GM12878 (cell line): ENCODE measurements around the gene PCED1A.

ENCODE experiments used
- CHD2 ChIP-seq: IDR thresholded peaks from 2 replicates; pipeline ENCODE4 v1.6.1; 2011; ENCODE audit warnings: low read depth, low read length, improper control_type of control experiment, borderline replicate concordance
- EZH2 ChIP-seq: IDR thresholded peaks from 2 replicates; pipeline ENCODE4 v1.6.1; 2012; ENCODE audit warnings: low read depth, mild to moderate bottlenecking, control low read depth, inconsistent platforms, low read length, borderline replicate concordance; ENCODE audit not compliant: control insufficient read depth
- JUNB ChIP-seq: IDR thresholded peaks from 2 replicates; pipeline ENCODE4 v1.6.1; 2016; ENCODE audit warnings: antibody characterized with exemption, mild to moderate bottlenecking
- JUND ChIP-seq: IDR thresholded peaks from 2 replicates; pipeline ENCODE4 v1.6.1; 2012; ENCODE audit warnings: low read depth, mild to moderate bottlenecking, low read length, improper control_type of control experiment, moderate library complexity
- POLR2AphosphoS5 ChIP-seq: IDR thresholded peaks from 2 replicates; pipeline ENCODE4 v1.6.1; 2011; ENCODE audit warnings: mild to moderate bottlenecking, low read length, inconsistent platforms
- RELA ChIP-seq: fragments of 450-650 bp; IDR thresholded peaks from 2 replicates; pipeline ENCODE4 v1.8.0; 2014; ENCODE audit warnings: borderline replicate concordance; ENCODE audit not compliant: partially characterized antibody
- TF ChIP-seq, protein P1 (sequence below): IDR thresholded peaks from 2 replicates; pipeline ENCODE4 v1.6.1; 2012; ENCODE audit warnings: low read depth, low read length, improper control_type of control experiment
- TF ChIP-seq, protein P2 (sequence below), 3 experiments: IDR thresholded peaks in 2 of 3; conservative IDR thresholded peaks in 1 of 3; 2 replicates each; pipeline ENCODE4 v1.5.1; 2011; ENCODE audit warnings: low read depth in 3 of 3, low read length in 3 of 3, mild to moderate bottlenecking in 3 of 3, control low read depth in 2 of 3, moderate library complexity in 2 of 3, inconsistent platforms in 1 of 3, mixed read lengths in 1 of 3; ENCODE audit not compliant: control insufficient read depth in 2 of 3, insufficient read depth in 1 of 3; ENCODE audit errors: extremely low read depth in 1 of 3
- TF ChIP-seq, protein P3 (sequence below): IDR thresholded peaks from 2 replicates; pipeline ENCODE4 v1.6.1; 2012; ENCODE audit warnings: low read length, inconsistent platforms
- TF ChIP-seq, protein P4 (sequence below): IDR thresholded peaks from 2 replicates; pipeline ENCODE4 v1.6.1; 2011; ENCODE audit warnings: borderline replicate concordance, low read depth, mild to moderate bottlenecking, moderate library complexity, mixed read lengths, low read length; ENCODE audit not compliant: insufficient read depth; ENCODE audit errors: extremely low read length

DNA sequence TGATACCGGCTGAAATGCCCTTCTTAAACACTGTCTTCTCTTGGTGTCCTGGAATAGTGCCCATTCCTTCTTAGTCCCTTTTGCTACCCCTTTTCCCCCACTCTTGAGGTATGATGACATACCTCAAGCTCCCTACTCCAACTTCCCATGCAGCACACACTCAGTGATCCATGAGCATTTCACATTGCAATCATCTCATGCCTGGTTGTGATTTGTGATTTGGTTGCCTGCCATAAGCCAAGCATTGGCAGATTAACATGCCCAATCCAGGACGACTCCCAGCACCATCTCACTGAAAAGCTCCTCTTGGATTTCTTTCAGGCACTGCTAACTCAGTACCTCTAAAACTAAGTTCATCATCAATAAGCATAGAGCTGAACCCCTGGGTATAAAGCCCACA lies 18.1 kb upstream of the PCED1A start:
- TF ChIP-seq JUND: no peak
- TF ChIP-seq, protein P1, sequence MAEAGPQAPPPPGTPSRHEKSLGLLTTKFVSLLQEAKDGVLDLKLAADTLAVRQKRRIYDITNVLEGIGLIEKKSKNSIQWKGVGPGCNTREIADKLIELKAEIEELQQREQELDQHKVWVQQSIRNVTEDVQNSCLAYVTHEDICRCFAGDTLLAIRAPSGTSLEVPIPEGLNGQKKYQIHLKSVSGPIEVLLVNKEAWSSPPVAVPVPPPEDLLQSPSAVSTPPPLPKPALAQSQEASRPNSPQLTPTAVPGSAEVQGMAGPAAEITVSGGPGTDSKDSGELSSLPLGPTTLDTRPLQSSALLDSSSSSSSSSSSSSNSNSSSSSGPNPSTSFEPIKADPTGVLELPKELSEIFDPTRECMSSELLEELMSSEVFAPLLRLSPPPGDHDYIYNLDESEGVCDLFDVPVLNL: no peak
- TF ChIP-seq, protein P2, sequence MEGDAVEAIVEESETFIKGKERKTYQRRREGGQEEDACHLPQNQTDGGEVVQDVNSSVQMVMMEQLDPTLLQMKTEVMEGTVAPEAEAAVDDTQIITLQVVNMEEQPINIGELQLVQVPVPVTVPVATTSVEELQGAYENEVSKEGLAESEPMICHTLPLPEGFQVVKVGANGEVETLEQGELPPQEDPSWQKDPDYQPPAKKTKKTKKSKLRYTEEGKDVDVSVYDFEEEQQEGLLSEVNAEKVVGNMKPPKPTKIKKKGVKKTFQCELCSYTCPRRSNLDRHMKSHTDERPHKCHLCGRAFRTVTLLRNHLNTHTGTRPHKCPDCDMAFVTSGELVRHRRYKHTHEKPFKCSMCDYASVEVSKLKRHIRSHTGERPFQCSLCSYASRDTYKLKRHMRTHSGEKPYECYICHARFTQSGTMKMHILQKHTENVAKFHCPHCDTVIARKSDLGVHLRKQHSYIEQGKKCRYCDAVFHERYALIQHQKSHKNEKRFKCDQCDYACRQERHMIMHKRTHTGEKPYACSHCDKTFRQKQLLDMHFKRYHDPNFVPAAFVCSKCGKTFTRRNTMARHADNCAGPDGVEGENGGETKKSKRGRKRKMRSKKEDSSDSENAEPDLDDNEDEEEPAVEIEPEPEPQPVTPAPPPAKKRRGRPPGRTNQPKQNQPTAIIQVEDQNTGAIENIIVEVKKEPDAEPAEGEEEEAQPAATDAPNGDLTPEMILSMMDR (IDR thresholded peaks at IDR 0.05 in 2 of 3, conservative IDR thresholded peaks at IDR 0.05 in 1 of 3; ENCODE audit: control insufficient read depth in 2 of 3, extremely low read depth in 1 of 3, insufficient read depth in 1 of 3, low read depth in 3 of 3, low read length in 3 of 3): no peak
- TF ChIP-seq EZH2: no peak
- no peak for TF ChIP-seq POLR2AphosphoS5
- TF ChIP-seq CHD2: no peak
- no peak for TF ChIP-seq RELA
- TF ChIP-seq, protein P3, sequence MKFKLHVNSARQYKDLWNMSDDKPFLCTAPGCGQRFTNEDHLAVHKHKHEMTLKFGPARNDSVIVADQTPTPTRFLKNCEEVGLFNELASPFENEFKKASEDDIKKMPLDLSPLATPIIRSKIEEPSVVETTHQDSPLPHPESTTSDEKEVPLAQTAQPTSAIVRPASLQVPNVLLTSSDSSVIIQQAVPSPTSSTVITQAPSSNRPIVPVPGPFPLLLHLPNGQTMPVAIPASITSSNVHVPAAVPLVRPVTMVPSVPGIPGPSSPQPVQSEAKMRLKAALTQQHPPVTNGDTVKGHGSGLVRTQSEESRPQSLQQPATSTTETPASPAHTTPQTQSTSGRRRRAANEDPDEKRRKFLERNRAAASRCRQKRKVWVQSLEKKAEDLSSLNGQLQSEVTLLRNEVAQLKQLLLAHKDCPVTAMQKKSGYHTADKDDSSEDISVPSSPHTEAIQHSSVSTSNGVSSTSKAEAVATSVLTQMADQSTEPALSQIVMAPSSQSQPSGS: no peak
- TF ChIP-seq JUNB: no peak
- TF ChIP-seq, protein P4, sequence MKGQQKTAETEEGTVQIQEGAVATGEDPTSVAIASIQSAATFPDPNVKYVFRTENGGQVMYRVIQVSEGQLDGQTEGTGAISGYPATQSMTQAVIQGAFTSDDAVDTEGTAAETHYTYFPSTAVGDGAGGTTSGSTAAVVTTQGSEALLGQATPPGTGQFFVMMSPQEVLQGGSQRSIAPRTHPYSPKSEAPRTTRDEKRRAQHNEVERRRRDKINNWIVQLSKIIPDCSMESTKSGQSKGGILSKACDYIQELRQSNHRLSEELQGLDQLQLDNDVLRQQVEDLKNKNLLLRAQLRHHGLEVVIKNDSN: no peak
